ENCODE data around the gene FBN1.

- TF ChIP-seq CTCF (IDR thresholded peaks at IDR 0.05) (no peak), POLR2A (IDR thresholded peaks at IDR 0.05) (no peak), POLR2AphosphoS5 (IDR thresholded peaks at IDR 0.05) (no peak), EP300 (IDR thresholded peaks at IDR 0.05) (no peak)
Observed at GRCh38 chr15:48415036-48415886, 230.2 kb downstream of the FBN1 start.

Measured in upper lobe of left lung (tissue), 4 donors.